OCI-LY7 (cell line): ENCODE measurements around the gene ALOX15B. TPM values are rescaled to one million over a fixed set of nuclear protein-coding genes. Genes with fewer than 3 reads are reported as not detected.
A peak's percentile ranks its signal among the peaks of the same experiment; 100 is the strongest.

Experiments
- BruUV-seq: library from RNA; stranded (reverse); fragments of 400-500 nt; replicated peaks from 2 replicates; lab custom pipeline; 2021; lab: Mats Ljungman, UMichigan
- CTCF ChIA-PET: fragments of 300-600 bp; sonication (Branson Sonifier 250); formaldehyde crosslinking; loops from one replicate; lab custom pipeline; 2022; ENCODE audit warnings: antibody characterized with exemption; ENCODE audit not compliant: unreplicated experiment; lab: Charles Lee
- POLR2A ChIA-PET: fragments of 300-600 bp; sonication (Branson Sonifier 250); formaldehyde crosslinking; loops from one replicate; lab custom pipeline; 2022; ENCODE audit warnings: antibody characterized with exemption; lab: Charles Lee
- DNase-seq: peaks from one replicate; pipeline ENCODE4 v3.0.0-alpha.2; 2015; ENCODE audit warnings: low spot score
- H2AFZ ChIP-seq: fragments of 200-600 bp; sonication (generic), shearing (Covaris generic); 2 replicates; pipeline ENCODE4 v1.6.1; 2014; ENCODE audit warnings: mild to moderate bottlenecking, antibody characterized with exemption, low read length, moderate library complexity
- H3K27ac ChIP-seq: fragments of 200-600 bp; sonication (generic); 2 replicates; pipeline ENCODE4 v1.5.1; 2014; ENCODE audit warnings: mixed run types, low read depth, mild to moderate bottlenecking, moderate library complexity, low read length, inconsistent platforms; ENCODE audit not compliant: poor library complexity, severe bottlenecking
- H3K36me3 ChIP-seq: fragments of 200-600 bp; sonication (generic); 2 replicates; pipeline ENCODE4 v1.6.1; 2014; ENCODE audit warnings: mild to moderate bottlenecking, antibody characterized with exemption, low read length, moderate library complexity, mixed read lengths; ENCODE audit not compliant: insufficient read depth
- H3K4me1 ChIP-seq: fragments of 200-600 bp; sonication (generic); 2 replicates; pipeline ENCODE4 v1.5.1; 2014; ENCODE audit warnings: mild to moderate bottlenecking, low read length; ENCODE audit not compliant: insufficient read depth, poor library complexity, severe bottlenecking
- H3K4me2 ChIP-seq: fragments of 200-600 bp; sonication (generic); 2 replicates; pipeline ENCODE4 v1.6.1; 2014; ENCODE audit warnings: mild to moderate bottlenecking, low read length
- H3K4me3 ChIP-seq: fragments of 200-600 bp; sonication (generic); 2 replicates; pipeline ENCODE4 v1.5.1; 2014; ENCODE audit warnings: mild to moderate bottlenecking, low read depth, low read length; ENCODE audit not compliant: poor library complexity, severe bottlenecking
- H3K79me2 ChIP-seq: fragments of 200-600 bp; sonication (generic); 2 replicates; pipeline ENCODE4 v1.6.1; 2016; ENCODE audit warnings: low read depth, mild to moderate bottlenecking, low read length, moderate library complexity, mixed read lengths; ENCODE audit not compliant: insufficient read depth
- H3K9me2 ChIP-seq: fragments of 200-600 bp; sonication (generic); 2 replicates; pipeline ENCODE4 v1.6.1; 2016; ENCODE audit warnings: mild to moderate bottlenecking, low read length, mixed read lengths; ENCODE audit not compliant: insufficient read depth
- H3K9me3 ChIP-seq: fragments of 200-600 bp; sonication (generic); 2 replicates; pipeline ENCODE4 v1.6.1; 2014; ENCODE audit warnings: mild to moderate bottlenecking, mixed run types, low read length, mixed read lengths
- H4K20me1 ChIP-seq: fragments of 200-600 bp; sonication (generic); 2 replicates; pipeline ENCODE4 v1.6.1; 2014; ENCODE audit warnings: mild to moderate bottlenecking, antibody characterized with exemption, low read length, moderate library complexity, mixed read lengths; ENCODE audit not compliant: insufficient read depth
- EZH2phosphoT487 ChIP-seq: fragments of 200-600 bp; sonication (generic); IDR thresholded peaks from 2 replicates; pipeline ENCODE4 v1.6.1; 2018; ENCODE audit warnings: low read depth, borderline replicate concordance, mild to moderate bottlenecking, mixed run types, antibody characterized with exemption, low read length, moderate library complexity, mixed read lengths
- intact Hi-C: fragments of 100-400 bp; cut with micrococcal nuclease; formaldehyde crosslinking; loops from one replicate; pipeline ENCODE4 v1.10.0; 2022; ENCODE audit not compliant: unreplicated experiment
- total RNA-seq, 2 experiments: library from RNA; depleted of rRNA in 1 of 2; stranded (reverse); fragments of >200 nt in 1 of 2; shearing (Covaris generic) in 1 of 2; gene quantifications; 2 replicates each; pipeline ENCODE4 v1.2.3, GENCODE V29; 2014 to 2022
- TF ChIP-seq, protein P1 (sequence below): fragments of 200-600 bp; sonication (generic); conservative IDR thresholded peaks from 2 replicates; pipeline ENCODE4 v1.5.1; 2014; ENCODE audit warnings: mild to moderate bottlenecking, antibody characterized with exemption, low read length, moderate library complexity, mixed read lengths

The ALOX15B gene
- total RNA-seq, 2 experiments from 2014 or later = not detected

DNA sequence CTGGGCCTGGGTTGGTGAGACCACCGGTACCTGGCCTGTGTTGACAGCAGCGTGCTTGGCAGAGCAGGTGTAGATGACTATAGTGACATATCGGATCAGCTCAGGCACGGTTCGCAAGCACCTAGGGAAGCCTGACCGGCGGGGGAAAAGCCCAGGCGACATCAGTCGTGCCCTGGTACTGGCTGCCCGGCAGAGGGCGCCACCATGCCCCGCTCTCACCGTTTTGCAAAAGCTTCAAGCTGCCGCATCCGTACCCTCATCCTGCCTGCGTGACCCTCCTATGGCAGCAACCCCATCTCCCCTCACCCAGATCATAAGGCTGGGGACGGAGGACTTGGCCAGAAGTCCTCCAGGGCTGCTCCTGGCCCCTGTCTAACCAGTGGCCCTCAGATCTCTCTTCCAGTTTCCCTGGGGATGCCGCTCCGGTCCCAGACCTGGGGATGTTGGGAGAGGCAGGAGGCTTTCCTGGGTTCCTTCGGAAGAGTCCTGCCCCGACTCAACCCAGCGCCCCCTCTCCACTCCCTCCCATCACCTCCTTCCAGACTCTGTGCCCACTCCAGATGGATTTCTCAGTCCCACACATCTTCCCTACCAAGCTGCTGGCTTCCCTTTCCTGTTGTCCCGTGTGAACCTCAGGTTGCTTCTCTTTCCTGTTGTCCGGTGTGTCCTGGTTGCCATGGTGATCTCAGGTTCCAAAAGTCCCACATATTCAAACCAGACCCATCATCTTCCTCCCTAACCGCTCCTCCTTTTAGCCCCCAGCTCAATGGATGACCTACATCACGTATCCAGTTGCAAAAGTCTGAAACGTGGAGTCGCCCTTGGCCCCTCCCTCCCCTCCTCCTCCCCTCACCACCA, 35.0 kb downstream of the ALOX15B start:
- Histone ChIP-seq H3K36me3 (no peaks in the 10 kb centered on the region), H3K9me2 (no peaks in the 10 kb centered on the region), H3K4me2 (peak overlapping the region; percentile 25; the same call in 1 of the 2 replicates), H3K27ac (no peak overlapping the region), H3K79me2 (no peaks in the 10 kb centered on the region), H3K4me1 (peaks cover 4% of the 10 kb centered on the region), H2AFZ (no peak overlapping the region), H3K9me3 (no peaks in the 10 kb centered on the region), H4K20me1 (no peaks in the 10 kb centered on the region), H3K4me3 (no peak overlapping the region)
- TF ChIP-seq, protein P1, sequence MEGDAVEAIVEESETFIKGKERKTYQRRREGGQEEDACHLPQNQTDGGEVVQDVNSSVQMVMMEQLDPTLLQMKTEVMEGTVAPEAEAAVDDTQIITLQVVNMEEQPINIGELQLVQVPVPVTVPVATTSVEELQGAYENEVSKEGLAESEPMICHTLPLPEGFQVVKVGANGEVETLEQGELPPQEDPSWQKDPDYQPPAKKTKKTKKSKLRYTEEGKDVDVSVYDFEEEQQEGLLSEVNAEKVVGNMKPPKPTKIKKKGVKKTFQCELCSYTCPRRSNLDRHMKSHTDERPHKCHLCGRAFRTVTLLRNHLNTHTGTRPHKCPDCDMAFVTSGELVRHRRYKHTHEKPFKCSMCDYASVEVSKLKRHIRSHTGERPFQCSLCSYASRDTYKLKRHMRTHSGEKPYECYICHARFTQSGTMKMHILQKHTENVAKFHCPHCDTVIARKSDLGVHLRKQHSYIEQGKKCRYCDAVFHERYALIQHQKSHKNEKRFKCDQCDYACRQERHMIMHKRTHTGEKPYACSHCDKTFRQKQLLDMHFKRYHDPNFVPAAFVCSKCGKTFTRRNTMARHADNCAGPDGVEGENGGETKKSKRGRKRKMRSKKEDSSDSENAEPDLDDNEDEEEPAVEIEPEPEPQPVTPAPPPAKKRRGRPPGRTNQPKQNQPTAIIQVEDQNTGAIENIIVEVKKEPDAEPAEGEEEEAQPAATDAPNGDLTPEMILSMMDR = peak; percentile 92
- no peak for TF ChIP-seq EZH2phosphoT487
- peak; percentile 83 for DNase-seq
- POLR2A ChIA-PET = interaction anchor here (0.6 to 0.7 kb wide), 3 partner anchors 102 to 1505 kb away, joined by 3 to 6 read pairs (median 3); no protein-coding TSS in a partner anchor
- CTCF ChIA-PET = interaction anchor here (0.5 to 1.8 kb wide), 10 partner anchors 14 to 557 kb away, joined by 3 to 14 read pairs (median 4); partner anchors contain the start of gene ALOX12B
- BruUV-seq = no TSS peak
- intact Hi-C loops = loop anchor here (5.0 kb wide), 1 partner anchor 228 kb away; no protein-coding TSS in a partner anchor

- Histone ChIP-seq H2AFZ (no peak overlapping the region), H4K20me1 (no peaks in the 10 kb centered on the region), H3K36me3 (no peaks in the 10 kb centered on the region), H3K4me3 (no peak overlapping the region), H3K79me2 (no peaks in the 10 kb centered on the region), H3K9me2 (no peaks in the 10 kb centered on the region), H3K4me1 (peaks cover 4% of the 10 kb centered on the region), H3K27ac (no peak overlapping the region), H3K4me2 (no peak overlapping the region), H3K9me3 (no peaks in the 10 kb centered on the region)
- TF ChIP-seq, protein P1 = no peak
- no peak for TF ChIP-seq EZH2phosphoT487
- no TSS peak for BruUV-seq
- intact Hi-C loops = loop anchor here (5.0 kb wide), 1 partner anchor 228 kb away; no protein-coding TSS in a partner anchor
- ChIA-PET POLR2A (interaction anchor here (0.7 kb wide), 1 partner anchor 101 kb away, joined by 6 read pairs; no protein-coding TSS in a partner anchor), CTCF (interaction anchor here (0.6 to 1.8 kb wide), 7 partner anchors 36 to 1160 kb away, joined by 3 to 14 read pairs (median 5); no protein-coding TSS in a partner anchor)
- DNase-seq = no peak
Measured at GRCh38 chr17:8074554-8074953, 35.7 kb downstream of the ALOX15B start.

DNA sequence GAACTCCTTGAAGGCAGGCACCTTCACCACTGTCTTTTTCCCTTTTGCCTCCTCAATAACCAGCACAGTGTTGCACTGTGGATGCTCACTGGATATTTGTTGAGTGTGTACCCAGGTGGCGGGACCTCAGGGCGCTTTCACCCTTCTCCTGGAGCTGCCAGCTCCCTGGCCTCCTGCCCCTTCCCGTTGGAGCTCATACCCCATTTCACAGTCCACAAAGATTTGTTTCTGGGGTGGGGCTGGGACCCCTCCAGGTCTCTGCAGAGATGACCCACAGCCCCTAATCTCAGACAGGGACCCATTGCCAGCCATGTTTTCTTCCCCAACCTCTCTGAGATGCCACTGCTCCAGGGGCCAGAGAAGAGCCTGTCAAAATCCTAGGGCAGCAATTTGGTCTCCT, 36.2 kb downstream of the ALOX15B start:
- BruUV-seq = no TSS peak
- H3K27ac ChIP-seq = no peak overlapping the region
- ChIA-PET CTCF (interaction anchor here (0.6 to 1.5 kb wide), 2 partner anchors 44 to 1160 kb away, joined by 4 to 5 read pairs; no protein-coding TSS in a partner anchor), POLR2A (no interaction called here)
- peaks cover 5% of the 10 kb centered on the region for H3K4me1 ChIP-seq
- no peaks in the 10 kb centered on the region for H3K36me3 ChIP-seq
- H3K4me2 ChIP-seq = no peak overlapping the region
- intact Hi-C loops = no loop called here
- no peak overlapping the region for H2AFZ ChIP-seq
- H3K9me2 ChIP-seq = no peaks in the 10 kb centered on the region
- no peaks in the 10 kb centered on the region for H4K20me1 ChIP-seq
- H3K79me2 ChIP-seq = no peaks in the 10 kb centered on the region
- TF ChIP-seq EZH2phosphoT487 = no peak
- TF ChIP-seq, protein P1 = no peak
- H3K9me3 ChIP-seq = no peaks in the 10 kb centered on the region
- H3K4me3 ChIP-seq = no peak overlapping the region
- DNase-seq = no peak
